Nucleus accumbens (tissue), 56 donors: ENCODE data around the gene FEM1B.

Experiments used
- DNase-seq, 56 donors: peaks; one replicate each; lab custom pipeline; 2025; lab: John Stamatoyannopoulos, UW

The FEM1B gene

GRCh38 chr15:68256675-68257450, 20.7 kb upstream of the FEM1B start:
- DNase-seq = peak in 55 of 56 donors; percentile 39 to 93 (median 83)

- no peak for DNase-seq
Observed at GRCh38 chr15:68258692-68259091, 18.9 kb upstream of the FEM1B start.

GRCh38 chr15:68259883-68260282, 17.7 kb upstream of the FEM1B start:
- DNase-seq = no peak

- DNase-seq = no peak
Observed at GRCh38 chr15:68261241-68261640, 16.3 kb upstream of the FEM1B start.

GRCh38 chr15:68261980-68262379, 15.6 kb upstream of the FEM1B start:
- no peak for DNase-seq

GRCh38 chr15:68262514-68263356, 14.8 kb upstream of the FEM1B start:
- no peak for DNase-seq

- no peak for DNase-seq
Observed at GRCh38 chr15:68264282-68264681, 13.3 kb upstream of the FEM1B start.

- no peak for DNase-seq
Observed at GRCh38 chr15:68265081-68265480, 12.5 kb upstream of the FEM1B start.

- DNase-seq = no peak
Observed at GRCh38 chr15:68265674-68266073, 11.9 kb upstream of the FEM1B start.

- no peak for DNase-seq
Observed at GRCh38 chr15:68268405-68268804, 9.1 kb upstream of the FEM1B start.

GRCh38 chr15:68271854-68272471, 5.6 kb upstream of the FEM1B start:
- peak in 14 of 56 donors; percentile 9 to 39 (median 23) for DNase-seq

- no peak for DNase-seq
Observed at GRCh38 chr15:68272721-68273271, 4.7 kb upstream of the FEM1B start.

- no peak for DNase-seq
Observed at GRCh38 chr15:68274201-68274848, 3.2 kb upstream of the FEM1B start.

- DNase-seq = no peak
Observed at GRCh38 chr15:68275165-68275746, 2.3 kb upstream of the FEM1B start.

GRCh38 chr15:68276668-68277067, 877 bp upstream of the FEM1B start:
- DNase-seq = no peak

GRCh38 chr15:68277131-68277602, 378 bp upstream of the FEM1B start:
- peak in 28 of 56 donors; percentile 22 to 88 (median 68) for DNase-seq

- peak in 5 of 56 donors; percentile 58 to 77 (median 65) for DNase-seq
Observed at GRCh38 chr15:68278345-68278594, 725 bp downstream of the FEM1B start.

GRCh38 chr15:68278595-68279405, 1.3 kb downstream of the FEM1B start:
- peak in 4 of 56 donors; percentile 46 to 65 (median 53) for DNase-seq
